GM12878 (cell line): ENCODE results near the gene PLK2. TPM values are rescaled to one million over a fixed set of nuclear protein-coding genes. Genes with fewer than 3 reads are reported as not detected.

ENCODE experiments used
- ATAC-seq: fragments of 200-7000 bp; cut with Tn5 transposase; 3 replicates; pipeline ENCODE4 v1.9.1; 2020; ENCODE audit warnings: mild to moderate bottlenecking, moderate library complexity
- BruUV-seq: library from RNA; stranded (reverse); fragments of 400-500 nt; replicated peaks from 2 replicates; lab custom pipeline; 2021; lab: Mats Ljungman, UMichigan
- CTCF ChIA-PET: fragments of 300-600 bp; sonication (Branson Sonifier 250); formaldehyde crosslinking; extraction: SDS; loops from one replicate; lab custom pipeline; 2021; ENCODE audit warnings: inconsistent platforms; lab: Yijun Ruan, JAX
- POLR2A ChIA-PET: fragments of 350-600 bp; formaldehyde crosslinking; extraction: SDS; loops from one replicate; lab custom pipeline; 2021; ENCODE audit warnings: inconsistent platforms; lab: Charles Lee
- RAD21 ChIA-PET: fragments of 300-600 bp; sonication (Branson Sonifier 250); formaldehyde crosslinking; loops from one replicate; lab custom pipeline; 2023; ENCODE audit warnings: antibody characterized with exemption; ENCODE audit not compliant: unreplicated experiment; lab: Charles Lee
- SMC1A ChIA-PET: fragments of 300-600 bp; sonication (Branson Sonifier 250); formaldehyde crosslinking; loops from one replicate; lab custom pipeline; 2023; ENCODE audit not compliant: unreplicated experiment, uncharacterized antibody; lab: Charles Lee
- DNase-seq: peaks from one replicate; pipeline ENCODE4 v3.0.0-alpha.2; 2011; ENCODE audit warnings: low read depth, low spot score
- FAIRE-seq: peaks from 3 replicates; lab custom pipeline; 2011; peaks lifted over from hg19 to GRCh38; lab: Jason Lieb, UNC
- H2AFZ ChIP-seq: 2 replicates; pipeline ENCODE4 v1.6.0; 2011; ENCODE audit warnings: low read depth, low read length, control low read depth; ENCODE audit not compliant: control insufficient read depth
- H3K27ac ChIP-seq: 2 replicates; pipeline ENCODE4 v1.5.1; 2011; ENCODE audit warnings: control low read depth; ENCODE audit not compliant: control insufficient read depth, insufficient read depth
- H3K27me3 ChIP-seq, 2 experiments: replicated peaks in 1 of 2; 2 replicates each; pipeline versions ENCODE4 v1.6.0 to v1.6.1; 2011; ENCODE audit warnings: low read length in 1 of 2; ENCODE audit not compliant: control insufficient read depth in 2 of 2, insufficient read depth in 2 of 2
- H3K36me3 ChIP-seq, 2 experiments: 2 replicates each; pipeline ENCODE4 v1.5.1; 2011; ENCODE audit warnings: low read length in 1 of 2; ENCODE audit not compliant: control insufficient read depth in 2 of 2, insufficient read depth in 2 of 2
- H3K4me1 ChIP-seq: 2 replicates; pipeline ENCODE4 v1.6.1; 2011; ENCODE audit warnings: mild to moderate bottlenecking, low read length, moderate library complexity, mixed read lengths; ENCODE audit not compliant: control insufficient read depth, insufficient read depth
- H3K4me2 ChIP-seq: 2 replicates; pipeline ENCODE4 v1.6.0; 2011; ENCODE audit warnings: control low read depth; ENCODE audit not compliant: control insufficient read depth, insufficient read depth
- H3K4me3 ChIP-seq: fragments of 200-600 bp; sonication (generic); 2 replicates; pipeline ENCODE4 v1.5.1; 2016
- H3K79me2 ChIP-seq: 2 replicates; pipeline ENCODE4 v1.6.0; 2011; ENCODE audit warnings: low read length; ENCODE audit not compliant: control insufficient read depth, insufficient read depth
- H3K9ac ChIP-seq: 2 replicates; pipeline ENCODE4 v1.8.0; 2011; ENCODE audit warnings: low read length, control low read depth, mixed read lengths; ENCODE audit not compliant: control insufficient read depth, insufficient read depth
- H3K9me3 ChIP-seq: replicated peaks from 3 replicates; pipeline ENCODE4 v1.5.1; 2011; ENCODE audit warnings: mild to moderate bottlenecking, low read length; ENCODE audit not compliant: control insufficient read depth, insufficient read depth
- H4K20me1 ChIP-seq: 2 replicates; pipeline ENCODE4 v1.6.0; 2011; ENCODE audit not compliant: control insufficient read depth, insufficient read depth
- CHD2 ChIP-seq: IDR thresholded peaks from 2 replicates; pipeline ENCODE4 v1.6.1; 2011; ENCODE audit warnings: low read depth, low read length, improper control_type of control experiment, borderline replicate concordance
- MTA3 ChIP-seq: IDR thresholded peaks from 2 replicates; pipeline ENCODE4 v1.6.1; 2012; ENCODE audit warnings: low read length, inconsistent platforms, borderline replicate concordance
- YY1 ChIP-seq: IDR thresholded peaks from 2 replicates; pipeline ENCODE4 v1.6.1; 2011; ENCODE audit warnings: low read depth, mild to moderate bottlenecking, low read length
- ZBTB11 ChIP-seq: fragments of 450-650 bp; formaldehyde crosslinking; IDR thresholded peaks from 2 replicates; pipeline ENCODE4 v1.5.0; 2022; ENCODE audit warnings: mild to moderate bottlenecking, missing genetic modification characterization
- WGBS: methylation state at CpG from one replicate; pipeline ENCODE4 v1.1.6; 2016; ENCODE audit warnings: low lambda C conversion rate; ENCODE audit not compliant: insufficient replicate concordance, insufficient coverage; ENCODE audit errors: missing lambda C conversion rate; 5-methylcytosine and 5-hydroxymethylcytosine counted together
- in situ Hi-C: fragments of 300-500 bp; cut with MboI; formaldehyde crosslinking; loops from 9 replicates; pipeline ENCODE4 v1.14.3; 2018; ENCODE audit warnings: mixed read lengths
- intact Hi-C: fragments of 100-400 bp; cut with micrococcal nuclease; formaldehyde crosslinking; loops from one replicate; pipeline ENCODE4 v1.14.2; 2022; ENCODE audit not compliant: unreplicated experiment
- polyA plus RNA-seq, 11 experiments: library from polyadenylated mRNA; depleted of rRNA in 4 of 11; unstranded in 6 of 11; stranded (reverse) in 5 of 11; fragments of >200 nt; fragmentation: Nextera tagmentation in 4 of 11; fragmentation: Illumina TruSeq in 1 of 11; extraction: Ambion mirVana in 4 of 11; extraction: Trizol in 1 of 11; gene quantifications; 1 replicate in 1 of 11; 2 replicates in 10 of 11; pipeline versions ENCODE4 v1.2.1 to v1.2.3, GENCODE V29; 2011 to 2016; ENCODE audit warnings: inconsistent platforms in 2 of 11, missing spikeins in 2 of 11, low read depth in 1 of 11
- total RNA-seq, 4 experiments: library from RNA; depleted of rRNA in 3 of 4; stranded (reverse); fragments of >200 nt in 3 of 4; fragmentation: Illumina TruSeq in 1 of 4; extraction: Trizol in 1 of 4; gene quantifications; 2 replicates each; pipeline versions ENCODE4 v1.2.1 to v1.2.3, GENCODE V29; 2013 to 2021

The PLK2 gene
- total and polyA plus RNA-seq, 10 of the 15 experiments (the other 5 are each of a cell fraction or from before 2014, with no cell fraction given) = 0.07 to 3.9 (median 0.52) TPM

- TF ChIP-seq MTA3 = no peak
- TF ChIP-seq ZBTB11 (CRISPR knock-in tag) = no peak
Measured at GRCh38 chr5:58490402-58491050, 30.6 kb upstream of the PLK2 start (continued).

- H2AFZ ChIP-seq = no peak overlapping the region
- H3K4me2 ChIP-seq = no peak overlapping the region
- intact Hi-C loops (no loop called here), in situ Hi-C loops (no loop called here)
- no TSS peak for BruUV-seq
- no peak for TF ChIP-seq YY1
- TF ChIP-seq CHD2 = no peak
- H3K27me3 ChIP-seq = no peaks in the 10 kb centered on the region; a peak in 1 of 4 replicates
- H4K20me1 ChIP-seq = no peaks in the 10 kb centered on the region
- H3K4me1 ChIP-seq = no peaks in the 10 kb centered on the region
- WGBS = 0% methylated on average over 1 of the region's 1 CpG
- CTCF ChIA-PET = interaction anchor here (0.7 to 1.2 kb wide), 2 partner anchors 8 to 12 kb away, joined by 3 read pairs; no protein-coding TSS in a partner anchor
- no peak for FAIRE-seq
- H3K4me3 ChIP-seq = no peak overlapping the region
- SMC1A ChIA-PET = no interaction called here
- POLR2A ChIA-PET = no interaction called here
- RAD21 ChIA-PET = no interaction called here
- no peak overlapping the region for H3K27ac ChIP-seq
- H3K9ac ChIP-seq = no peak overlapping the region
- no peak for ATAC-seq
- no peaks in the 10 kb centered on the region for H3K79me2 ChIP-seq
- DNase-seq = no peak
- H3K36me3 ChIP-seq = no peaks in the 10 kb centered on the region
- H3K9me3 ChIP-seq = no peaks in the 10 kb centered on the region; the same call in 2 of the 3 replicates
Measured at GRCh38 chr5:58486290-58486689, 26.4 kb upstream of the PLK2 start.
